ENCODE results near the gene GRID2IP.

- TF ChIP-seq CTCF (IDR thresholded peaks at IDR 0.05; ENCODE audit: low read depth, low read length) (no peak), EZH2phosphoT487 (IDR thresholded peaks at IDR 0.05; ENCODE audit: low read depth) (no peak)
Measured at GRCh38 chr7:6507906-6508305, 43.4 kb downstream of the GRID2IP start.
